Liver (tissue), 3 donors: Measurements from ENCODE around the gene ZDHHC21.

Source experiments
- ATF3 ChIP-seq: IDR thresholded peaks from 2 replicates; pipeline ENCODE4 v1.6.1; 2016; ENCODE audit warnings: antibody characterized with exemption
- CTCF ChIP-seq: fragments of 150-350 bp; IDR thresholded peaks from 2 replicates; pipeline ENCODE4 v1.5.1; 2017; ENCODE audit warnings: improper control_type of control experiment, low read depth, low read length; ENCODE audit not compliant: missing input control
- EGR1 ChIP-seq, 2 donors: IDR thresholded peaks; 2 replicates each; pipeline ENCODE4 v1.6.1; 2016 to 2018; ENCODE audit warnings: antibody characterized with exemption in 2 of 2, low read depth in 2 of 2
- FOXA1 ChIP-seq: IDR thresholded peaks from 2 replicates; pipeline ENCODE4 v1.6.1; 2016; ENCODE audit warnings: antibody characterized with exemption
- FOXA2 ChIP-seq: IDR thresholded peaks from 2 replicates; pipeline ENCODE4 v1.6.1; 2016; ENCODE audit warnings: antibody characterized with exemption
- MAX ChIP-seq: IDR thresholded peaks from 2 replicates; pipeline ENCODE4 v1.6.1; 2016; ENCODE audit warnings: antibody characterized with exemption
- REST ChIP-seq: IDR thresholded peaks from 2 replicates; pipeline ENCODE4 v1.6.1; 2016; ENCODE audit warnings: antibody characterized with exemption, mild to moderate bottlenecking
- TAF1 ChIP-seq: conservative IDR thresholded peaks from 2 replicates; pipeline ENCODE4 v1.6.1; 2016; ENCODE audit warnings: antibody characterized with exemption, mild to moderate bottlenecking
- donor health status: healthy.
- donor health status: healthy.

- TF ChIP-seq CTCF (no peak), ATF3 (no peak), TAF1 (no peak), MAX (no peak), REST (no peak), EGR1 (IDR thresholded peaks at IDR 0.05; ENCODE audit: low read depth in 2 of 2) (no peak), FOXA2 (no peak), FOXA1 (no peak)
Measured at GRCh38 chr9:14671377-14671776, 21.9 kb downstream of the ZDHHC21 start.
